Activated naive CD8-positive, alpha-beta T cell (primary cell): ENCODE data around the gene TMOD1.
A peak's percentile ranks its signal among the peaks of the same experiment; 100 is the strongest.
"Not testable (repeated sequence)": the region's sequence is repeated elsewhere in the genome, so short reads cannot be mapped to it uniquely, and the experiment has no call there.

Experiments
- H3K27ac Mint-ChIP-seq: one replicate; pipeline ENCODE4 v1.8.0; 2021; ENCODE audit warnings: mixed read lengths
- H3K27me3 Mint-ChIP-seq: one replicate; pipeline ENCODE4 v1.8.0; 2021; ENCODE audit warnings: mixed read lengths
- H3K36me3 Mint-ChIP-seq: one replicate; pipeline ENCODE4 v1.8.0; 2021; ENCODE audit warnings: mixed read lengths
- H3K4me1 Mint-ChIP-seq: one replicate; pipeline ENCODE4 v1.8.0; 2021; ENCODE audit warnings: low read depth, mixed read lengths
- H3K4me3 Mint-ChIP-seq: one replicate; pipeline ENCODE4 v1.8.0; 2021; ENCODE audit warnings: mild to moderate bottlenecking, mixed read lengths
- H3K9me3 Mint-ChIP-seq: one replicate; pipeline ENCODE4 v1.8.0; 2021; ENCODE audit warnings: low read depth, mixed read lengths

The TMOD1 gene

DNA sequence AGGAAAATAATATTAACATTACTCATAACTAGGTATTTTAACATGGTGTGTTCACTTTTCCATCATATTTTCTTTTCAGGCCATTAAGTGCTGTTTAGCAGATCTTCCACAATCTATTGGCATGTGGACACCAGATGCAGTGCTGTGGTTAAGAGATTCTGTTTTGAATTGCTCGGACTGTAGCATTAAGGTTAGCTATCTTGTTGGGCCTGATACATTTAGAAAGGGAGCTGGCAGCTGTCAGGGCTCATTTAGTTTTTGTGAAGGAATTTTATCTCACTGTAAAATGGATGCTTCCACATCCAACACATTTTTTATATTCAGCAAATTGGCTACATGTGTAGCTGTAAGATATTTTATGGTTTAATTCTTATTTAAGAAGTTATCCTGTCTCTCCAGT is 20.7 kb upstream of the TMOD1 start:
- H3K4me1 Mint-ChIP-seq, result no peaks in the 10 kb centered on the region
- H3K36me3 Mint-ChIP-seq, result peaks cover 28% of the 10 kb centered on the region
- no peak overlapping the region for H3K4me3 Mint-ChIP-seq
- H3K27me3 Mint-ChIP-seq, result no peaks in the 10 kb centered on the region
- no peaks in the 10 kb centered on the region for H3K9me3 Mint-ChIP-seq
- no peak overlapping the region for H3K27ac Mint-ChIP-seq

DNA sequence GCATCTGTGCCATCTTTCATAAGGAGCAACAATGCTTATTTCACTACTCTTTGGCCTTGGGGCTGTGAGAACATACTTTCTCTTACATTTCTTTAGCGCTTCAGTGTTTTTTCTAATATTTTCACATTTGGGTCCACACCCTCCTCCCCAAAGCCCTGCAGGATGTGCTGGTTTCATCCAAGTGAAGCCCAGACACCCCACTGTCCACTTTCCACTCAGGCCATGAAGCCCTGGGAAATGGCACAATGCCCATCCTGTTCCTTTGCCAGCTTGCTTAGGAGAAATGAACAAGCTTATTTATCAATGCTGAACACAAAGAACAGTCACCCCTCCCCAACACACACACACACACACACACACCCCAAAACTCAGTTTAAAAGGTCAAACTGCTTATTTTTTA is 17.3 kb upstream of the TMOD1 start:
- Mint-ChIP-seq H3K27ac (no peak overlapping the region), H3K27me3 (no peaks in the 10 kb centered on the region), H3K4me3 (no peak overlapping the region), H3K36me3 (peaks cover 49% of the 10 kb centered on the region), H3K4me1 (no peaks in the 10 kb centered on the region), H3K9me3 (peaks cover 3% of the 10 kb centered on the region)

DNA sequence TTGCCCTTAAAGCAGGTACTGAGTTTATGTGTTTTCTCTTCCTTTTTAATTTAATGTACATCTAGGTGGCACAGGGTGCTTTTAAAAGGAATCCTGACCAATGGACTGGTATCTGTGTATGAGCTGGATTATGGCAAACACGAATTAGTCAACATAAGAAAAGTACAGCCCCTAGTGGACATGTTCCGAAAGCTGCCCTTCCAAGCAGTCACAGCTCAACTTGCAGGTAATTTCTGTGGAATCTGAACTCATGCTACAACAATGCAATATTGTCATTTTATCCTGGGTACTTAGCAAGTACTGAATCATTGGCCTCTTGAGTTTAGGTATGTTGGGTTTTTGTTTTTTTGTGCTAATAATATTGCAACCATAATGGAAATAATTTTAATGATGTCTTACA is 14.4 kb upstream of the TMOD1 start:
- no peak overlapping the region for H3K4me3 Mint-ChIP-seq
- H3K9me3 Mint-ChIP-seq, result peaks cover 3% of the 10 kb centered on the region
- peaks cover 52% of the 10 kb centered on the region for H3K36me3 Mint-ChIP-seq
- peaks cover 4% of the 10 kb centered on the region for H3K4me1 Mint-ChIP-seq
- H3K27ac Mint-ChIP-seq, result no peak overlapping the region
- H3K27me3 Mint-ChIP-seq, result no peaks in the 10 kb centered on the region

DNA sequence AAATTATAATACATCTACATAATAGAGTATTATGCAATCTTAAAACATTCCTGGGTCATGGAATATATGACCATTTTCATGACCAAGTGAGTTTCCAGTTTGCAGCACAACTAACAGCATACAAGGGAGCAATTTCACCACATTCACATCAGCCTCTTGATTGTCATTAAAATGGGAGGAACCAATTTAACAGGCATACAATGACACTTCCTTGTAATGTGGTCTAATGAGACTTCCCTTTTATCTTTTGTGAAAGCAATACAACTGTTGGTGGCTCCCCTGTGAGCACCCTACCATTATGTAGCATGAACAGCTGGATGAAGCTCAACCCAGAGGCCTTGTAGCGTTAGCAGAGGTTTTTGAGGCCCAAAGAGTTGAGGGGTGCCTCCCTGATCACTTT is 13.6 kb upstream of the TMOD1 start:
- no peaks in the 10 kb centered on the region for H3K27me3 Mint-ChIP-seq
- no peak overlapping the region for H3K4me3 Mint-ChIP-seq
- H3K4me1 Mint-ChIP-seq, result peaks cover 4% of the 10 kb centered on the region
- peaks cover 3% of the 10 kb centered on the region for H3K9me3 Mint-ChIP-seq
- no peak overlapping the region for H3K27ac Mint-ChIP-seq
- peaks cover 56% of the 10 kb centered on the region for H3K36me3 Mint-ChIP-seq

DNA sequence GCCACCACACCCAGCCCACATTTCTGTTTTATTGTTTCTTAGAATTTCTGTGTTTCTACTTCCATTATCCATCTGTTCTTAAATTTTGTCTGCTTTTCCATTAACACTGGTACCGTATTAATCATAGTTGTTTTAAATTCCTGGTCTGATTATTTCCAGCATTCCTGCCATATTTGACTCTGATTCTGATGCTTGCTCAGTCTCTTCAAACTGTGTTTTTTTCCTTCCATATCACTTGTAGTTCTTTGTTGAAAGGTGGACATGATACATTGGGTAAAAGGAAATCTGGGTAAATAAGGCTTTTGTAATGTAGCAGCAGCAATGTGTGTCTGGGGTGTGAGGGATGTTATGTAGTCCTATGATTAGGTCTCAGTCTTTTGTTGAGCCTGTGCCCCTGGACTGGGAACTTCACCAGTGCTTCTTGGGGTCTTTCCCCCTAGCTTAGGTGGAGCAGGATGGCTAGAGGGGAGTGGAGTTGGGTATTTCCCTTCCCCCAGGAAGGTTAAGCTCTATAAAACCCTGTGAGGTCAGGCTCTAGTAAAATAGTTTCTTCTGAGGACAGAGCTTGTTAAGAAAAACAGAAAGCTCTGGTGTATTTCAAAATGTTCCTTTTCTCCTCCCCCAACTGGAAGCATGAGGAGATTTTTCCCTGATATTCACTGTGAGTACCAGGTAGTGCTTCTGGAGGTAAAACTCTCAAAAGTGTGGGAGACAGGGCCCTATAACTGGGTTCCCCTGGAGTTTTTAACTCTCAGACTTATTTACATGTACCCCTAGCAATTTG is 10.1 kb upstream of the TMOD1 start:
- no peak overlapping the region for H3K27ac Mint-ChIP-seq
- peaks cover 3% of the 10 kb centered on the region for H3K9me3 Mint-ChIP-seq
- peaks cover 4% of the 10 kb centered on the region for H3K4me1 Mint-ChIP-seq
- peaks cover 50% of the 10 kb centered on the region for H3K36me3 Mint-ChIP-seq
- H3K27me3 Mint-ChIP-seq, result no peaks in the 10 kb centered on the region
- H3K4me3 Mint-ChIP-seq, result no peak overlapping the region

DNA sequence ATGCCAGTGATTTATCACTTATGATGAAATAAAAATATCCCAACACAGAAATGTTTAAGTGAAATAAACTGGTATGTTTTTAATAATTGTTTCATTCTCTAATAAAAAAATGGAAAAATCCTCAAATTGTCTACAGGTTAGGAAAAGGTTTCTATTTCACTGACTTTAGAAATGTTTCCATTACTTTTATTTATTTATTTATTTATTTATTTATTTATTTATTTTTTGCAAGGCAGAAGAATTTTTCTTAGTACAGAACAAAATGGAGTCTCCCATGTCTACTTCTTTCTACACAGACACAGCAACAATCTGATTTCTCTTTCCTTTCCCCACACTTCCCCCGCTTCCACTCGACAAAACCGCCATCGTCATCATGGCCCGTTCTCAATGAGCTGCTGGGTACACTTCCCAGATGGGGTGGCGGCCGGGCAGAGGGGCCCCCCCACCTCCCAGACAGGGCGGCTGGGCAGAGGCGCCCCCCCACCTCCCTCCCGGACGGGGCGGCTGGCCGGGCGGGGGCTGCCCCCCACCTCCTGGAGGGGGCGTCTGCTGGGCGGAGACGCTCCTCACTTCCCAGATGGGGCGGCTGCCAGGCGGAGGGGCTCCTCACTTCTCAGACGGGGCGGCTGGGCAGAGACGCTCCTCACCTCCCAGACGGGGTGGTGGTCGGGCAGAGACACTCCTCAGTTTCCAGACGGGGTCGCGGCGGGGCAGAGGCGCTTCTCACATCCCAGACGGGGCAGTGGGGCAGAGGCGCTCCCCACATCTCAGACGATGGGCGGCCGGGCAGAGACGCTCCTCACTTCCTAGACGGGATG is 3.7 kb upstream of the TMOD1 start:
- Mint-ChIP-seq H3K36me3 (peaks cover 12% of the 10 kb centered on the region), H3K27me3 (peaks cover 20% of the 10 kb centered on the region)
- not testable (repeated sequence) for H3K4me1 Mint-ChIP-seq, H3K4me3 Mint-ChIP-seq, H3K9me3 Mint-ChIP-seq, H3K27ac Mint-ChIP-seq

DNA sequence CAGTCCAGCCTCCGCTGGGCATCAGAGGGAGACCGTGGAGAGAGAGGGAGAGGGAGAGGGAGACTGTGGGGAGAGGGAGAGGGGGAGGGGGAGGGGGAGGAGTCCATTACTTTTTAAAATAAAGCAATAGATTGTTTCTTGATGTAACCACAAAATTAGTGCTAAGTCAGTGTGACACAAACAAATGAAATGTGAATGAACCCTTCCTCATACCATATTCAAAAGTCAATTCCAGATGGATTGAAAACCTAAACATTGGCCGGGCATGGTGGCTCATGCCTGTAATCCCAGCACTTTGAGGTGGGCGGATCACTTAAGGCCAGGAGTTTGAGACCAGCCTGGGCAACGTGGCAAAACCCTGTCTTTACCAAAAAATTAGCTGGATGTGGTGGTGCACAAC is 2.6 kb upstream of the TMOD1 start:
- H3K27ac Mint-ChIP-seq, H3K4me3 Mint-ChIP-seq, H3K9me3 Mint-ChIP-seq: not testable (repeated sequence)
- H3K27me3 Mint-ChIP-seq, result peaks cover 31% of the 10 kb centered on the region
- peaks cover 12% of the 10 kb centered on the region for H3K36me3 Mint-ChIP-seq
- H3K4me1 Mint-ChIP-seq, result peaks cover 11% of the 10 kb centered on the region

DNA sequence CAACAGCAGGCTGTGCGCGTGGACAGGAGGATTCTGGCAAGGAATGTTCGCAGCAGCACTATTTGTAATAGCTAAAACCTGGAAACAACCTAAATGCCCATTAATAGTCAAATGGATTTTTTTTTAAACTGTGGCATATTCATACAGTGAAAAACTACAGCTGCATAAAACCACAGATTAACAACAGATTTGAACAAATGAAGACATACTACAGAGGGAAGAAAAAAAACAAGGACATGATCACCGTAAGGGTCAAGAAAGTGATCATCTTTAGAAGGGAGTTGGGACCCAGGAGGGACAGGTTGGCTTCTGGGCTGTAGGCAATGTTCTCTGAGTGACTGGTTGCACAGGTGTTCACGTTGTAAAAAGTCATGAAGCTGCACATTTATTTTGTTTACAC is 1.2 kb upstream of the TMOD1 start:
- Mint-ChIP-seq H3K27ac (no peak overlapping the region), H3K4me3 (peak overlapping the region; percentile 74), H3K9me3 (no peaks in the 10 kb centered on the region), H3K36me3 (peaks cover 12% of the 10 kb centered on the region), H3K4me1 (peaks cover 11% of the 10 kb centered on the region), H3K27me3 (peaks cover 42% of the 10 kb centered on the region)

DNA sequence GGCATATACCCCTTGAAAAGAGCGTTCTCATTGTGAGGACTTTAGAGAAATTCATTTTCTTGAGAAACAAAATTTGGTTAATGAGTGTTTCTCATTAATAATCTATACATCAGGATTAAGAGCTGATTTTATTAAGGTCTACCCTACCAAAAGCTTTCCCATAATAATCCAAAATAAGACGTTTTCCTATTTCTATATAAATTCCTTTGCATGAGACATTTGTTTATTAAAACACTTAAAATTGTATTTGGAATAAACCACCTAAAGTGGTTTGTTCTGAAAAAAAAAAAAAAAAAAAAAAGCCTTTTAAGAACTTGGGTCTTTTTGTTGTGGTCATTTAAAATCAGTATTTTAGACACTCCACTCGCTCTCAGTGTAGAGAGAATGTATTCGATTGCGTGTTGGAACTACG is 695 bp upstream of the TMOD1 start:
- peak overlapping the region; percentile 84 for H3K4me3 Mint-ChIP-seq
- H3K36me3 Mint-ChIP-seq, result peaks cover 12% of the 10 kb centered on the region
- no peaks in the 10 kb centered on the region for H3K9me3 Mint-ChIP-seq
- peaks cover 11% of the 10 kb centered on the region for H3K4me1 Mint-ChIP-seq
- H3K27me3 Mint-ChIP-seq, result peaks cover 42% of the 10 kb centered on the region
- H3K27ac Mint-ChIP-seq, result peak overlapping the region; percentile 11

DNA sequence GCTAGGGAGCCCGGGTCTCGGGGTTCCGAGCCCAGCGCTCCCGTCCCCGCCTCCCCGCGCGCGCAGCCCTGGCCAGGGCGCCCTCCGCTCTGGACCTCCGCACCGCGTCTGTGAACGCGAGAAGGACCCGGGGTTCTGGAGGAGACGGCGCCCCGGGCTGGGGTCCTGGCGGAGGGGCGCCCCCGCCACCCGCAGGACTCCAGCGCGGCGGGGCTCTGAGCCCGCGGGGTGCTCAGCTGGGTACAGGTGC is 431 bp downstream of the TMOD1 start:
- H3K27ac Mint-ChIP-seq, result no peak overlapping the region
- peaks cover 42% of the 10 kb centered on the region for H3K27me3 Mint-ChIP-seq
- no peaks in the 10 kb centered on the region for H3K9me3 Mint-ChIP-seq
- H3K36me3 Mint-ChIP-seq, result peaks cover 3% of the 10 kb centered on the region
- H3K4me3 Mint-ChIP-seq, result peak overlapping the region; percentile 78
- peaks cover 11% of the 10 kb centered on the region for H3K4me1 Mint-ChIP-seq

DNA sequence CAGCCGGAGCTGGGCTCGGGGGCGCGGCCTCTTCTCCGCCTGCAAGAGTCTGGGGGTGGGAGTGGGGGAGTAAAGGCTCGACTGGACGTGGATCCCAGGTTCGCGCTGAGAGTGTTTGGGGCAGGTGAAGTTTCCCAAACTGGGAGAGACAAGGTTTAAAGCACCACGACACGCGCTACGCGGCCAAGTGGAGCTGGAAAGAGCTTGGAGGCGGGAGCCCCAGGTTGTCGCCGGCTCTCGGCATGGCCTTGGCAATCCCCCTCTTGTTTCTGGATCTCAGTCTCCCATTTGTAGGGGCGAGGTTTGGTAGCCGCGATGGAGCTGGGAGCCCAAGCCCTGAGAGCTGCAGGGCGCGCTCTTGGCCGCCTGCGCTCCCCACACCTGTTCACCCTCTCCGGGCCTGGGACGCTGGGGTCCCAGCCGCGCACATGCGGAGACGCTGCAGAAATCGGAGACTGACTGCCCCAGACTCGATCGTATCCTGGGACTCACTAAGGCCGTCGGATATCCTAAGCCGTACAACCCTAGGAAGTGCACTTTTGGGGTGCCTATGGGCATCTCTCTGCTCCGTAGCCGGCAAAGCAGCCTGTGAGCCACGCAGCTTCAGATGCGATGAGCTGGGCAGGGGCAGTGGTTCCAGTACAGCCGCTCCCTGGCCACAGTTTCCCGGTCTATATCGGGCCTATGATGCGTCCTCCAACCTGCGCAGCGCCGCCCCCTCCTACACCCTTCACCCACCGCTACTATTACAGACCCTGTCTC is 937 bp downstream of the TMOD1 start:
- Mint-ChIP-seq H3K36me3 (no peaks in the 10 kb centered on the region), H3K9me3 (no peaks in the 10 kb centered on the region), H3K4me3 (peak overlapping the region; percentile 78), H3K27ac (no peak overlapping the region), H3K4me1 (peaks cover 11% of the 10 kb centered on the region), H3K27me3 (peaks cover 42% of the 10 kb centered on the region)

DNA sequence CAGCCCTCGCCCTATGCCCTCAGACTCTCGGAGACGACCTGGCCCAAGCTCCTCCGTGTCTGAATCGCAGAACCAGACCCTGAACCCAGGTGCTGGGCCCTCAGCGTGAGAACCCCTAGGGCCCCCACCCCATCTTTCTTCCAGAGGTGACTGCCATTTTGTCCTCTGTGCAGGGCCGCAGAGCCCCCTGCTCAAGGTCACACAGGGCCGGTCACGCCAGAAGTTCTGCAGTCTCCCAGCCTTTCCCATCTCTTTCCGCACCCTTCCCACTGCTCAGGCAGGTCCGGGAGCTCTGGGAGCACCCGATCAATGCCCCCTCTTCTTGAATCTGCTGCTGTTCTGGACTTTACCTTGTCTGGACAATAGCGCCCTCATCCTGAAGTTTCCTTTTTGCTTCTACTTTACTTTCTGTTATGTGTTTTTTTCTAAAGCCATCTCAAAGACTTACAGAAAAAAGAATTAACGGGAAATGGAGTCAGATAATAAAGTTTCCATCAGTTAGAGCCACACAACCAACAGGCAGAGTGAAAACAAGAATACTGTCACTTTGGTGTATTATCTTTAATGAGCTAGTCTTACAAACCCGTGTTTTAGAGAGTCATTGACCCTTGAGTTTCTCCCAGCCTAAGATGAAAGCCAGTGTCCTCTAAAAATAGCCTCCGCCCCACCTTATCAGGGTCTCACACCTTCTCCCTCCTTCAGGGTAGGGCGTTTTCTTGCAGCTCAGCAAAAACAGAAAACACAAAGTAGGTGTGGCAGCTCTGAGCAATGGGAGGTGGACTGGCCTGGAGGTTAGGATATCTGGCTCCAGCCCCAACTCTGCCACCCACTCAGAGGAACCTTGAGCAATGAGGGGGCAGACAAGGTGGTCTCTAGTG is 1.8 kb downstream of the TMOD1 start:
- Mint-ChIP-seq H3K27ac (no peak overlapping the region), H3K9me3 (no peaks in the 10 kb centered on the region), H3K4me3 (peak overlapping the region; percentile 78), H3K36me3 (no peaks in the 10 kb centered on the region), H3K4me1 (peaks cover 11% of the 10 kb centered on the region), H3K27me3 (peaks cover 42% of the 10 kb centered on the region)

DNA sequence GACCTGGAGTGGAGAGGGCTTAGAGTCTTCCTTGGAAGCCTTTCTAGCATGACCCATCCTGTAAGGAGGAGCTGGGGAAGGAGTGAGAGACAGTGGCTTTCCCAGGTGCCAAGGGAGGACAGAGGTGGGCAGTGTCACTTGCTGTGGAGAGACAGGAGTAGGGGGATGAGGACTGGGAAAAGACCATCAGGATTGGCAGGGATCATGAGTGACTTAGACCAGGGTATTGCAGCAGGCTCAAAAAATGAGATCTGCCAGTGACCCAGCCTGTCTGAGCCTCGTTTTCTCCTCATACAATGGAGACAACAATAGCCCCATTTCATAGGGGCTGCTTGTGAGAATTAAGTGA is 2.4 kb downstream of the TMOD1 start:
- Mint-ChIP-seq H3K27ac (no peak overlapping the region), H3K27me3 (peaks cover 43% of the 10 kb centered on the region), H3K4me1 (peaks cover 11% of the 10 kb centered on the region), H3K4me3 (no peak overlapping the region), H3K9me3 (no peaks in the 10 kb centered on the region), H3K36me3 (no peaks in the 10 kb centered on the region)

DNA sequence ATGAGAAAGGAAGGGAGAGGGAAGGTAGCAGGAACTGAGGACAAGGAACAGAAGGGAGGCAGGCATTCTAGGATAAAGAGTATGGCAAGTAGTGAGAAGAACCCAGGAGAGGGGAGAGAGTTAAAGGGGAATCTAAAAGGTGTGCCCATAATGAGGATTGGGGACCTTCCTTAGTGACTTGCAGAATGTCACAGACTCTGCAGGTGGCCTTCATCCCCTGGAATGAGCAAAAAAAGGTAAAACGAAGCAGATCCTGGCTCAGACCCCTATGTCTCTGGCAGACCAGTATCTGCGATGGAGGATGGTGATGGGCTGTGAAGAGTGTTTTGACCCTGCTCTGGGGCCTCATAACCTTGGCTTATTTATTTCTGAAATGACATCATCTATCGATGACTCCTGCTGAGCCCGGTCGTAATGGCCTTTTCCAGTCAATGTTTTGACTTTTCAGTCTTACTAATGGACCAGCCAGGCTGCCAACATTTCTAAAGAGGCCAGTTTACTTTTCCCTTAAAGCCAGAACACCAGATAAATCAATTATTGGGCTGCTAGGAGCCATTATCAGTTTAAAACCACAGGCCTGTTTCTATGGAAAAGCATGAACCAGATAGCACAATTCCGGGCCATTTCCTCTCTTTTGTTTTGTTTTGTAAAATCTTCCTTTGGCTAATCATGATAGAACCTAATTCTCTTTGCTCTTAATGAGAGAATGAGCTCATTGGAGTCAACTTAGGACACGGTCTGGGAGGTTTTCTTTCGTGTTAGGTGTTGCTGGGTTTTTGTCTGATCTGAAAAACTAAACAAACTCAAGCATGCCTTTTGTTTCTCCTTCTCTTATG is 3.1 kb downstream of the TMOD1 start:
- Mint-ChIP-seq H3K4me1 (peaks cover 11% of the 10 kb centered on the region), H3K27me3 (peaks cover 39% of the 10 kb centered on the region), H3K9me3 (no peaks in the 10 kb centered on the region), H3K4me3 (no peak overlapping the region), H3K27ac (no peak overlapping the region), H3K36me3 (no peaks in the 10 kb centered on the region)
